ENCODE results near the gene CAMP.
"Not testable (repeated sequence)": the region's sequence is repeated elsewhere in the genome, so short reads cannot be mapped to it uniquely, and the experiment has no call there.

Gene CAMP

DNA sequence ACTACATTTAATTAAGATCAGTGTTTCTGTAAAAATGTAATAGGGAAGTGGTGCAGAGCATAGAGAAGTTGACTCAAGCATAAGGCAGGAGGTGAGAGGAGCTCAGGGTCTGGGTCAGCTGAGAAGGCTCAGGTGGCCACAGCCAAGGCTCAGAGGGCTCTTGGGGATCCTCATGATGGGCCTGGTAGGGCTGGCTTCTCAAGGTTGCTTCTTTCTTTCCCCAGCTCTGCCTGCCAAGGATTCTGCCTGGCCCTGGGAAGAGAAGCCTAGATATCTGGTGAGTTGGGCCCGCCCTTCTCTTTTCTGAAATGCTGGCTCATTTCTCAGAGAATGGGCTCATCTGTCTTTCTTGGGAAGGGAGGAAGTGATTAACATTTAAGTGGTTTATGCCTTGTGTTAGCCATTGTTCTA lies 24.1 kb downstream of the CAMP start:
- H3K27me3 ChIP-seq (ENCODE audit: control insufficient read depth, insufficient read depth, low read length), result no peaks in the 10 kb centered on the region
- H3K27ac ChIP-seq (ENCODE audit: low read length), result no peak overlapping the region
- H3K36me3 ChIP-seq (ENCODE audit: control insufficient read depth, insufficient read depth, low read length), result peaks cover 19% of the 10 kb centered on the region; the same call in 1 of the 2 replicates
- WGBS (ENCODE audit: insufficient coverage, insufficient read length), result no CpG with 5 or more reads among the region's 1 CpG
- H3K4me3 ChIP-seq (ENCODE audit: low read length), result no peak overlapping the region
- DNase-seq (ENCODE audit: low read depth, low spot score), result no peak
- no peaks in the 10 kb centered on the region for H3K9me3 ChIP-seq (ENCODE audit: control insufficient read depth, insufficient read depth, low read length)
- peaks cover 1% of the 10 kb centered on the region for H3K4me1 ChIP-seq (ENCODE audit: control insufficient read depth, insufficient read depth, low read length)

DNA sequence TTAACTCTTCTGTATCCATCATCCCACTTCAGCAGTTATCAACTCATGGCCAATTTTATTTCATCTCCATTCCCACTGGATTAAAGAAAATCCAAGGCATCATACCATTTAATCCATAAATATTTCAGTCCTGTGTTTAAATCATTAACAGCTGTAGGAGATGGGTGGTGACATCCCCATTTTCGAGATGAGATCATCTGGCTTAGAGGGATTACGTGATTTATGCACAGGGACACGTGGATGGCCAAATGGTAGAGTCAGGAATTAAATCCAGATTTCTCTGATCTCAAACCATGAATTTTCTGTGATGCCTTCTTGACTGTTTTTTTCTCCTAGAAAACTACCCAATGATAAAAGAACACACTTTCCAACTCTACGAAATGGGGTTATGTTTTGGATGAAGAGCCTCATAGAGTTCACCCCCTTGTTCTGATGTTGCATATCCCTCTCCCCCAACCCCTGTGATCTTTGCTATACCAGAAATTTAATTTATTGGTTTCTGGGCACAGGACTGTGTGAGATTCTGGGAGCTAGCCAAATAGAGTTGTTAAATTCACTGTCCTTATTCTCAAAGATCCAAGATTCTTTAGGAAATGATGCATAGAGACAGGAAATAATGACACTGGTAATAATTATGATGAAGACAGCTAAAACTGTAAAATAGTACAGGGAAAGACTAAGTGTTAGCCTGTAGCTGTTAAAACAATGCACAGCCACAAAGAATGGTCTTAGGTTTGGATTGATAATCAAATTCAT lies 25.0 kb downstream of the CAMP start:
- Histone ChIP-seq H3K27ac (ENCODE audit: low read length) (no peak overlapping the region), H3K27me3 (ENCODE audit: control insufficient read depth, insufficient read depth, low read length) (no peaks in the 10 kb centered on the region), H3K9me3 (ENCODE audit: control insufficient read depth, insufficient read depth, low read length) (no peaks in the 10 kb centered on the region), H3K4me1 (ENCODE audit: control insufficient read depth, insufficient read depth, low read length) (no peaks in the 10 kb centered on the region; the same call in 1 of the 2 replicates), H3K36me3 (ENCODE audit: control insufficient read depth, insufficient read depth, low read length) (peaks cover 19% of the 10 kb centered on the region; the same call in 1 of the 2 replicates), H3K4me3 (ENCODE audit: low read length) (no peak overlapping the region)
- no peak for DNase-seq (ENCODE audit: low read depth, low spot score)
- no CpG with 5 or more reads among the region's 4 CpGs for WGBS (ENCODE audit: insufficient coverage, insufficient read length)

DNA sequence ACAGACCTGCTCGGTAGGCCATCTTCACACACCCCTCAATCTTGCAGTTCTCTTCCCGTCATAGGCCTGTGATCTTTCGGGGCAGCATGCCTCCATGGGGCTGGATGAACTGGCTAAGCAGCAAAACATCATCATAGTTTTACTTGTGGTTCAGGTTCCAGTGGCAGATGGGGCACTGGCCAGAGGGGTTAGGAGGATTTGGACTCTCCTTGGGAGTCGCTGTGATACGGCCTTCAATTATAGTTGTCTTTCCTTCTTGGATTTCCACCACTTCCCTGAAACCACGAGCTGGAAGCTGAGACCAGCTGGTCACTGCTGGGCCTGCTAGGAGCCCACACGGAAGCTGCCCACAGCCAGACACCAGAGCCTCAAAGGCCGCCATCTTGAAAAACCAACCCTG lies 33.3 kb downstream of the CAMP start:
- Histone ChIP-seq H3K27ac (ENCODE audit: low read length) (no peak overlapping the region), H3K4me1 (ENCODE audit: control insufficient read depth, insufficient read depth, low read length) (no peaks in the 10 kb centered on the region), H3K27me3 (ENCODE audit: control insufficient read depth, insufficient read depth, low read length) (no peaks in the 10 kb centered on the region), H3K36me3 (ENCODE audit: control insufficient read depth, insufficient read depth, low read length) (peaks cover 19% of the 10 kb centered on the region), H3K4me3 (ENCODE audit: low read length) (no peak overlapping the region), H3K9me3 (ENCODE audit: control insufficient read depth, insufficient read depth, low read length) (no peaks in the 10 kb centered on the region)
- no CpG with 5 or more reads among the region's 8 CpGs for WGBS (ENCODE audit: insufficient coverage, insufficient read length)
- no peak for DNase-seq (ENCODE audit: low read depth, low spot score)

DNA sequence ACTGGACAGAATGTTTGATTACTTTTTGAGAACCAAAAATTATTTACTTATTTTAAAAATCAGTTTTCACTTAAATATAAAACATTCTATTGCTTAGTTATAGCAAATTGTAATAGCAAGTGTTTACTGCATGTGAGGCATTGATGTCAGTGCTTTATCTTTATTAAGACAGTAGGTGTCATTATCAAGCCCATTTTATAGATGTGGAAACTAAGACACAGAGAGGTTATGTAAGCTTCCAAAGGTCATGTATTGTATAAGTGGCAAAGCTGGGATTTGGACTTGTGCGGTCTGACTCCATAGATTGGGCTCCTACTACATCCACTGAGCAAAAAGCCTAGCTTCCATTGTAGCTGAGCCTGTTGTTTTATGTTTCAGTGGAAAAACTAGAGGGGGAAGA lies 35.2 kb downstream of the CAMP start:
- no peak for DNase-seq (ENCODE audit: low read depth, low spot score)
- Histone ChIP-seq H3K36me3 (ENCODE audit: control insufficient read depth, insufficient read depth, low read length) (peaks cover 18% of the 10 kb centered on the region), H3K9me3 (ENCODE audit: control insufficient read depth, insufficient read depth, low read length) (no peaks in the 10 kb centered on the region), H3K27ac (ENCODE audit: low read length) (no peak overlapping the region), H3K27me3 (ENCODE audit: control insufficient read depth, insufficient read depth, low read length) (no peaks in the 10 kb centered on the region), H3K4me3 (ENCODE audit: low read length) (no peak overlapping the region), H3K4me1 (ENCODE audit: control insufficient read depth, insufficient read depth, low read length) (no peaks in the 10 kb centered on the region)
- WGBS (ENCODE audit: insufficient coverage, insufficient read length), result no CpG with 5 or more reads among the region's 1 CpG

DNA sequence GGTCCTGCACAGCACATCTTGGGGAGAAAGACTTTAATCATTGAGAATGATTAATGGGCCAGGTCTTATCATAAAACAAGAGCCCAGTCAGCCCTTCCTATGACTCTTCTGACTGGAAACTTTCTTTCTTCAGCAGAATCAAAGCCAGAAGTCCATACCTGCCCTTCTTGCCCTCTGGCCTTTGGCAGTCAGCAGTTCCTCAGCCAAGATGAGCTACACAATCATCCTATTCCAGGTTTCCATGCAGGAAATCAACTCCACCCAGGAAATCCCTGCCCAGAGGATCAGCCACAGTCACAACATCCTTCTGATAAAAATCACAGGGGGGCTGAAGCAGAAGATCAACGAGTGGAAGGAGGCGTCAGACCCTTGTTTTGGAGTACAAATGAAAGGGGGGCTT lies 44.5 kb downstream of the CAMP start:
- no CpG with 5 or more reads among the region's 2 CpGs for WGBS (ENCODE audit: insufficient coverage, insufficient read length)
- DNase-seq (ENCODE audit: low read depth, low spot score), result no peak
- Histone ChIP-seq H3K9me3 (ENCODE audit: control insufficient read depth, insufficient read depth, low read length) (0 out of 2 replicates have a peak, but pooled peaks cover 1% of the 10 kb centered on the region), H3K4me3 (ENCODE audit: low read length) (no peak overlapping the region), H3K36me3 (ENCODE audit: control insufficient read depth, insufficient read depth, low read length) (peaks cover 52% of the 10 kb centered on the region), H3K27ac (ENCODE audit: low read length) (no peak overlapping the region), H3K4me1 (ENCODE audit: control insufficient read depth, insufficient read depth, low read length) (no peaks in the 10 kb centered on the region), H3K27me3 (ENCODE audit: control insufficient read depth, insufficient read depth, low read length) (no peaks in the 10 kb centered on the region)

DNA sequence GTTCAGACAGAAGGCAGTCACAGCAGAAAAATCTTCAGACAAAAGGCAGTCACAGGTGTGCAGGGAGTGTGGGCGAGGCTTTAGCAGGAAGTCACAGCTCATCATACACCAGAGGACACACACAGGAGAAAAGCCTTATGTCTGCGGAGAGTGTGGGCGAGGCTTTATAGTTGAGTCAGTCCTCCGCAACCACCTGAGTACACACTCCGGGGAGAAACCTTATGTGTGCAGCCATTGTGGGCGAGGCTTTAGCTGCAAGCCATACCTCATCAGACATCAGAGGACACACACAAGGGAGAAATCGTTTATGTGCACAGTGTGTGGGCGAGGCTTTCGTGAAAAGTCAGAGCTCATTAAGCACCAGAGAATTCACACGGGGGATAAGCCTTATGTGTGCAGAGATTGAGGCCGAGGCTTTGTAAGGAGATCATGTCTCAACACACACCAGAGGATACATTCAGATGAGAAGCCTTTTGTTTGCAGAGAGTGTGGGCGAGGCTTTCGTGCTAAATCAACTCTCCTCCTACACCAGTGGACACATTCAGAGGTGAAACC lies 45.2 kb downstream of the CAMP start:
- 0 out of 2 replicates have a peak, but pooled peaks cover 1% of the 10 kb centered on the region for H3K9me3 ChIP-seq (ENCODE audit: control insufficient read depth, insufficient read depth, low read length)
- peaks cover 51% of the 10 kb centered on the region for H3K36me3 ChIP-seq (ENCODE audit: control insufficient read depth, insufficient read depth, low read length)
- H3K27me3 ChIP-seq (ENCODE audit: control insufficient read depth, insufficient read depth, low read length), result no peaks in the 10 kb centered on the region
- H3K4me3 ChIP-seq (ENCODE audit: low read length), result no peak overlapping the region
- no CpG with 5 or more reads among the region's 13 CpGs for WGBS (ENCODE audit: insufficient coverage, insufficient read length)
- DNase-seq (ENCODE audit: low read depth, low spot score), result no peak
- no peak overlapping the region for H3K27ac ChIP-seq (ENCODE audit: low read length)
- H3K4me1 ChIP-seq (ENCODE audit: control insufficient read depth, insufficient read depth, low read length), result no peaks in the 10 kb centered on the region

DNA sequence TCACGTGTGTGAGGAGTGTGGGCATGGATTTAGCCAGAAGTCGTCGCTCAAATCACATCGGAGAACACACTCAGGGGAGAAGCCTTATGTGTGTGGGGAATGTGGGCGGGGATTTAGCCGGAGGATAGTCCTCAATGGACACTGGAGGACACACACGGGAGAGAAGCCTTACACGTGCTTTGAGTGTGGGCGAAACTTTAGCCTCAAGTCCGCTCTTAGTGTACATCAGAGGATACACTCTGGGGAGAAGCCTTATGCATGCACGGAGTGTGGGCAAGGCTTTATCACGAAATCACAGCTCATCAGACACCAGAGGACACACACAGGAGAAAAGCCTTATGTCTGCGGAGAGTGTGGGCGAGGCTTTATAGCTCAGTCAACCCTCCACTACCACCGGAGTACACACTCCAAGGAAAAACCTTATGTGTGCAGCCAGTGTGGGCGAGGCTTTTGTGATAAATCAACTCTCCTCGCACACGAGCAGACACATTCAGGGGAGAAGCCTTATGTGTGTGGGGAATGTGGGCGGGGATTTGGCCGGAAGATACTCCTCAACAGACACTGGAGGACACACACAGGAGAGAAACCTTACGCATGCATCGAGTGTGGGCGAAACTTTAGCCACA lies 45.8 kb downstream of the CAMP start:
- Histone ChIP-seq H3K4me1 (ENCODE audit: control insufficient read depth, insufficient read depth, low read length) (no peaks in the 10 kb centered on the region), H3K9me3 (ENCODE audit: control insufficient read depth, insufficient read depth, low read length) (0 out of 2 replicates have a peak, but pooled peaks cover 1% of the 10 kb centered on the region), H3K4me3 (ENCODE audit: low read length) (no peak overlapping the region), H3K36me3 (ENCODE audit: control insufficient read depth, insufficient read depth, low read length) (peaks cover 50% of the 10 kb centered on the region), H3K27me3 (ENCODE audit: control insufficient read depth, insufficient read depth, low read length) (no peaks in the 10 kb centered on the region), H3K27ac (ENCODE audit: low read length) (no peak overlapping the region)
- DNase-seq (ENCODE audit: low read depth, low spot score), result no peak
- no CpG with 5 or more reads among the region's 23 CpGs for WGBS (ENCODE audit: insufficient coverage, insufficient read length)

DNA sequence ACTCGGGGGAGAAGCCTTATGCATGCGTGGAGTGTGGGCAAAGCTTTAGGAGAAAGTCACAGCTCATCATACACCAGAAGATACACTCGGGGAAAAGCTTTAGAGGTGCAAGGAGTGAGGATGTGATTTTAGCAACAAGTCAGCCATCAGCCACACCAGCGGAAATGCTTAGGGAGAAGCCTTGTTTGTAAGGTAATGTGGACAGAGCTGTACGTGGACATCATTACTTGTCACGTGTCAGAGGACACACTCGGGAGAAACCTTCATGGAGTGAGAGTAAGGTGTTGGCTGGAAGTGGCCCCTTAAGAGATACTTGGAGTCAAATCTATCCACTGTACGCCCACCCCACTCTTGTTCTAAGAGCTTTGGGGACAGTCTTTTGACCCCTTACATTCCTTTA lies 46.3 kb downstream of the CAMP start:
- Histone ChIP-seq H3K4me3 (ENCODE audit: low read length) (no peak overlapping the region), H3K36me3 (ENCODE audit: control insufficient read depth, insufficient read depth, low read length) (peaks cover 50% of the 10 kb centered on the region), H3K27ac (ENCODE audit: low read length) (no peak overlapping the region), H3K27me3 (ENCODE audit: control insufficient read depth, insufficient read depth, low read length) (no peaks in the 10 kb centered on the region), H3K9me3 (ENCODE audit: control insufficient read depth, insufficient read depth, low read length) (0 out of 2 replicates have a peak, but pooled peaks cover 1% of the 10 kb centered on the region), H3K4me1 (ENCODE audit: control insufficient read depth, insufficient read depth, low read length) (no peaks in the 10 kb centered on the region)
- no CpG with 5 or more reads among the region's 8 CpGs for WGBS (ENCODE audit: insufficient coverage, insufficient read length)
- no peak for DNase-seq (ENCODE audit: low read depth, low spot score)

DNA sequence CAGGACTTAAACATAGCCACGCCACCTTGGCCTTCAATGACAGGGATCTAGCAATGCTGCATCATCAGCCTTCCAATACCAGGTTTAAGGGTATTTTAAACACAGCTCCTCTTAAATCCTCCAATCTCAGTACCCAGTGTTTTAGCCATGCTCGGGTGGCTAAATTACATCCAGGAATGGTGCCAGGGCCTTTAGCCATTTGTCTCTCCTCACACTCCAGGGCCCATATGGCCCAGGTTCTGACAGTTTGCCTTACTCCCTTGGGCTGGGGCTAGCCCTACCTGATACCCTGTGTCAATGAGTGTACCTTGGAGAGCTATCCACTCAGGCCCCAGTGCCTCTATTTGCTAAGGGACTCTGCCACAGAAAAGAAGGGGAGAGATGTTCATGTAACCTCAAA lies 47.0 kb downstream of the CAMP start:
- Histone ChIP-seq H3K4me1 (ENCODE audit: control insufficient read depth, insufficient read depth, low read length) (no peaks in the 10 kb centered on the region), H3K27ac (ENCODE audit: low read length) (no peak overlapping the region), H3K9me3 (ENCODE audit: control insufficient read depth, insufficient read depth, low read length) (0 out of 2 replicates have a peak, but pooled peaks cover 1% of the 10 kb centered on the region), H3K36me3 (ENCODE audit: control insufficient read depth, insufficient read depth, low read length) (peaks cover 50% of the 10 kb centered on the region), H3K27me3 (ENCODE audit: control insufficient read depth, insufficient read depth, low read length) (no peaks in the 10 kb centered on the region), H3K4me3 (ENCODE audit: low read length) (no peak overlapping the region)
- DNase-seq (ENCODE audit: low read depth, low spot score), result no peak
- WGBS (ENCODE audit: insufficient coverage, insufficient read length), result no CpG with 5 or more reads among the region's 2 CpGs

DNA sequence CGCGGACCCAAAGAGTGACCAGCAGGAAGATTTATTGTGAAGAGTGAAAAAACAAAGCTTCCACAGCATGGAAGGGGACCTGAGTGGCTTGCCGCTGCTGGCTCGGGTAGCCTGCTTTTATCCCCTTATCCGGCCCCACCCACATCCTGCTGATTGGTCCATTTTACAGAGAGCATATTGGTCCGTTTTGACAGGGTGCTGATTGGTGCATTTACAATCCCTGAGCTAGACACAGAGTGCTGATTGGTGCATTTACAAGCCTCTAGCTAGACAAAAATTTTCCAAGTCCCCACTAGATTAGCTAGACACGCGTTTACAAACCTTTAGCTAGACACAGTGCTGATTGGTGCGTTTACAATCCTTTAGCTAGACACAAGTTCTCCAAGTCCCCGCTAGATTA lies 47.9 kb downstream of the CAMP start:
- not testable (repeated sequence) for H3K9me3 ChIP-seq (ENCODE audit: control insufficient read depth, insufficient read depth, low read length); H3K4me1 ChIP-seq (ENCODE audit: control insufficient read depth, insufficient read depth, low read length); H3K27ac ChIP-seq (ENCODE audit: low read length); DNase-seq (ENCODE audit: low read depth, low spot score); H3K27me3 ChIP-seq (ENCODE audit: control insufficient read depth, insufficient read depth, low read length); H3K4me3 ChIP-seq (ENCODE audit: low read length)
- H3K36me3 ChIP-seq (ENCODE audit: control insufficient read depth, insufficient read depth, low read length), result peaks cover 47% of the 10 kb centered on the region
- no CpG with 5 or more reads among the region's 10 CpGs for WGBS (ENCODE audit: insufficient coverage, insufficient read length)

All from iPS DF 6.9 (cell line).